HG03175 (cell line): ENCODE data around the gene RAB34.

Source experiments
- ATAC-seq: cut with Tn5 transposase; IDR thresholded peaks from one replicate; pipeline ENCODE4 v1.9.1; 2021; ENCODE audit warnings: mild to moderate bottlenecking, moderate library complexity; ENCODE audit not compliant: unreplicated experiment

RAB34 gene

GRCh38 chr17:28688481-28688880, 29.2 kb downstream of the RAB34 start:
- ATAC-seq, result no peak

GRCh38 chr17:28686296-28686695, 31.4 kb downstream of the RAB34 start:
- no peak for ATAC-seq

- no peak for ATAC-seq
Observed at GRCh38 chr17:28685366-28685765, 32.3 kb downstream of the RAB34 start.

- ATAC-seq, result no peak
Observed at GRCh38 chr17:28684963-28685362, 32.7 kb downstream of the RAB34 start.

GRCh38 chr17:28682655-28683054, 35.0 kb downstream of the RAB34 start:
- ATAC-seq, result no peak

GRCh38 chr17:28675980-28676379, 41.7 kb downstream of the RAB34 start:
- ATAC-seq, result no peak

DNA sequence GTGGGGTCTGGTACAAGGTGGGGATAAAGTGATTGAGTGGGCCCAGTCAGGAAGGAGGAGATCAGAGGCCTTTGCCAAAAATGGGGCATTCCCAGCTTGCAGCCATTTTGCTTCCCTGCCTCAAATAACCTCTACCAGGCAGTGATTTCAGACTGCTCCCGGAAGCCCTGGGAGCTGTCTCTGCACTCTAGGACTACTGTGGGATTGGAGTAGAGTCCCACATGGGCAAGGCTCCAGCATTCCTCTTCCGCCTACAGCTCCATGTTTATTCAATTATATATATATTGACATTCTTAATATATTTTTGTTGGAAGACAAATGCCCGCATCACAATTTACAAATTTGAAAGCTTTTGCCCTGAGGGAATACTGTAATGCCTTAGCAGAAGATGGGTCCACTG, 42.2 kb downstream of the RAB34 start:
- no peak for ATAC-seq

DNA sequence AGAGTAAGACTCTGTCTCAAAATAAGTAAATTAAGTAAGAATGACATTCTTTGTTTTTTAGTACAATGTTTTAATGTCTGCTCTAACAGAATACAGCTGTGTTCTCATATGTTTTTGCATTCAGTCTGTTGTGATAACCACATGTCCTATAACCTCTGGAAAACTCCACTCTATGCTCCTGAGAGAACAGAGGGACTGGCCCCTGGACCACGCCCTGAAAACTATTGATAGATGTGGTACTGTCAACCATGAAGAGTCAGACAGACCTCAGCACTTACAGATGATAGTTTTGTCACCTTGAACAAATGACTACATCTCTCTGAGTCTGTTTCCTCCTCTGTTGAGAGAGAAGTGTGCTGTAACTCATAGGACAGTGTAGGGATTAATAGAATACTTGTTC, 47.8 kb downstream of the RAB34 start:
- ATAC-seq, result no peak

DNA sequence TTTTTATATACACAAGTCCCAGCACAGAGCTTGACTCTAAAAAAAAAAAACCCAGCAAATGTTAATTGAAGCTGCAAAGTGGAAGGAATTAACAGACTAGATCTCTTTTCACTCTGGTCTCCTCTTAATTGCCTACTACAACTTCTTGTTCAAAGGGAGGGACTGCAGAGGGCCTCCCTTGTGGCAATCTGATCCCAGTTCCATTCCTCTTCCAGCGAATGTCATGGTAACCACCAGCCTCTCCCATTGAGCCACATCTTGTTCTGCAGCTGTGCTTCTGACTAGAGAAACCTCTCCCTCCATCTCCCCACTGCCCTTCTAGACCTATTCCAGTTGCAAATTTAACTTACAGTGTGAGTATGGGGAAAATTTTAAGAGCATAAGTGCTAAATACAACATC, 49.8 kb downstream of the RAB34 start:
- no peak for ATAC-seq

DNA sequence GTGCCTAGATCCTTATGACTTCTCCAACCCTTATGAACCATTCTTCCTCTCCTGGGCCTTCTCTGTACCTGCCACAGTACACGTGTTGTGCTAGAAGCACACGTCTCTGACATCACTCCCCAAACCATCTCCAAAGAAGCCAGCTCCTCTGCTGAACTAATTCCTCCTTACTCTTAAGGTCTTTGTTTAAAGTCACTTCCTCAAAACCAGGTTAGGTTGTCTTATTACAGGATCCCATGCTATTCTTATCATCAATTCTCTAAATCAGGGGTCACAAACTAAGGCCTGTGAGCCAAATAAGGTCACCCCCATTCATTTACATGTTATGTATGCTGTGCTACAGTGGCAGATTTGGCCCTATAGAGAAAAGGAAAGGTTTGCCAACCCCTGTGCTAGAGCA, 51.7 kb downstream of the RAB34 start:
- no peak for ATAC-seq
